Sigmoid colon (tissue), 4 donors: ENCODE data around the gene PTH2R.

Experiments used
- CTCF ChIP-seq, 4 experiments: fragments of 450-650 bp in 3 of 4; fragments of 200-600 bp in 1 of 4; IDR thresholded peaks; one replicate each; pipeline ENCODE4 v1.5.1; 2016 to 2019; ENCODE audit warnings: antibody characterized with exemption in 4 of 4, mild to moderate bottlenecking in 3 of 4, moderate library complexity in 2 of 4
- EP300 ChIP-seq, 4 donors: sonication (generic); formaldehyde crosslinking; IDR thresholded peaks; one replicate each; pipeline ENCODE4 v1.6.1; 2017; ENCODE audit warnings: antibody characterized with exemption in 4 of 4
- POLR2A ChIP-seq, 2 donors: fragments of 450-650 bp; IDR thresholded peaks; one replicate each; pipeline ENCODE4 v1.6.1; 2016; ENCODE audit warnings: antibody characterized with exemption in 2 of 2, mild to moderate bottlenecking in 2 of 2, moderate library complexity in 2 of 2
- POLR2AphosphoS5 ChIP-seq, 4 donors: sonication (generic); formaldehyde crosslinking; IDR thresholded peaks; one replicate each; pipeline ENCODE4 v1.6.1; 2017; ENCODE audit warnings: antibody characterized with exemption in 4 of 4

- TF ChIP-seq CTCF (IDR thresholded peaks at IDR 0.05): no peak
- no peak for TF ChIP-seq POLR2A (IDR thresholded peaks at IDR 0.05)
- TF ChIP-seq POLR2AphosphoS5 (IDR thresholded peaks at IDR 0.05): no peak
- no peak for TF ChIP-seq EP300 (IDR thresholded peaks at IDR 0.05)
Measured at GRCh38 chr2:208509586-208509985, 103.0 kb downstream of the PTH2R start.
